Right forelimb (tissue), 1 donor: ENCODE results near the gene METAP2.
"Not testable (repeated sequence)": the region's sequence is repeated elsewhere in the genome, so short reads cannot be mapped to it uniquely, and the experiment has no call there.

Source experiments
- DNase-seq: peaks from one replicate; pipeline ENCODE4 v3.0.0-alpha.2; 2018

METAP2 gene

DNA sequence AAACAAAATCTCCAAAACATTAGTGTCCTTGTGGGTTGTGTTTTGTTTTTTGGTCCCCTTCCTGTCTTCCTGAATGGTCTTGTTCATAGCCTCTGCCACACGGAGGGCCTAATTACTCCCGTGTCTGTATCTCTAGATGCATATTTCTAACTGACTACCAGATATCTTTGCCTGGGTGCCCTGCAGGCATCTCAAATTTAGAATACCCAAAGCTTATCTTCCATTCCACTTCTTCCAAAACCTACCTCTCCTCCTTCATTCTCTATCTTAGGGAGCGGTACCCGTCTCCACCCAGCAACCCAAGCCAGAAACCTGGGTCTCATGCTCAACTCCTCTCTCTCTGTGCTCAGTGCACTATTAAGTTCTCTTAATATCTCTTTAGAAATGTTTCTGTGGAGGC is 10.9 kb upstream of the METAP2 start:
- no peak for DNase-seq

DNA sequence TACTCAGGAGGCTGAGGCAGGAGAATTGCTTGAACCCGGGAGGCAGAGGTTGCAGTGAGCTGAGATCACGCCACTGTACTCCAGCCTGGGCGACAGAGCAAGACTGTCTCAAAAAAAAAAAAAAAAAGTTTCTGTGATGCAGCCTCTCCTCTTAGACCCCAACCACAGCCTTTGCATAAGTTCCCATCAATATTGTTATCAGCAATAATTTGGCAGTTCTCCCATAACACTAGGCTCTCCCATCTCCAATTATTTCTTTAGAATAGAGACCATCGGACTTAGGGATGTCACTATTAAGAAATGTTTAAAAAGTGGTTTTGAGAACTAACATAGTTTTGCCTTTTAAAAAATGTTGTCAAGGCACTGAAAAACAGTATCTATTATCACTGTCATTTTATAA is 10.2 kb upstream of the METAP2 start:
- DNase-seq: not testable (repeated sequence)

DNA sequence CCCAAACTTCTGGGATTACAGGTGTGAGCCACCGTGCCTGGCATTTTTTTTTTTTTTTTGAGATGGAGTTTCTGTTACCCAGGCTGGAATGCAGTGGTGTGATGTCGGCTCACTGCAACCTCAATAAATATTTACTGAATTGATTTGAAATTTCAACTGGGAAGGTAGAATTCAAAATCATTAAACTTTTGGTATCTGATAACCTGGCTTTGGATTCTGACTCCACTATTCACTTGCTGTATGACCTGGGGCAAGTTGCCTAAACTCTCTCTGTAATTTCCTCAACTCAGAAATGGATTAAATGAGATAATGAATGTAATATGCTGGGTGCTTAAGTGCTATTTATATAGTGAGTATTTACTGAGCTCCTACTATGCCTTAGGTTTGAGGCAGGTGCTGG is 8.7 kb upstream of the METAP2 start:
- no peak for DNase-seq

GRCh38 chr12:95470300-95470699 is 3.7 kb upstream of the METAP2 start:
- no peak for DNase-seq

GRCh38 chr12:95473231-95473883 is 595 bp upstream of the METAP2 start:
- DNase-seq: peak; percentile 48

- no peak for DNase-seq
Measured at GRCh38 chr12:95474660-95474958, 657 bp downstream of the METAP2 start.

- DNase-seq: no peak
Measured at GRCh38 chr12:95480230-95480629, 6.3 kb downstream of the METAP2 start.

DNA sequence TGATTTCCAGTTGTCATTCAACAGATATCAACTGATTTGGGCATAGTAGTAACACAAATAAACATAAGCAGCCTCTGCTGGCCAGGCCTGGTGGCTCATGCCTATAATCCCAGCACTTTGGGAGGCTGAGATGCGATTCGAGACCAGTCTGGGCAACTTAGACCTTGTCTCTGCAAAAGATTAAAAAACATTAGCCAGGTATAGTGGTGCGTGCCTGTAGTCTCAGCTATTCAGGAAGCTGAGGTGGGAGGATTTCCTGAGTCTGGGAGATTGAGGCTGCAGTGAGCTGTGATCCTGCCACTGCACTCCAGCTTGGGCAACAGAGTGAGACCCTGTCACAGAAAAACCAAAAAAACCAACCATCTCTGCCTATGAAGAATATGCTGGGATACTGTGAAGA is 7.1 kb downstream of the METAP2 start:
- no peak for DNase-seq

DNA sequence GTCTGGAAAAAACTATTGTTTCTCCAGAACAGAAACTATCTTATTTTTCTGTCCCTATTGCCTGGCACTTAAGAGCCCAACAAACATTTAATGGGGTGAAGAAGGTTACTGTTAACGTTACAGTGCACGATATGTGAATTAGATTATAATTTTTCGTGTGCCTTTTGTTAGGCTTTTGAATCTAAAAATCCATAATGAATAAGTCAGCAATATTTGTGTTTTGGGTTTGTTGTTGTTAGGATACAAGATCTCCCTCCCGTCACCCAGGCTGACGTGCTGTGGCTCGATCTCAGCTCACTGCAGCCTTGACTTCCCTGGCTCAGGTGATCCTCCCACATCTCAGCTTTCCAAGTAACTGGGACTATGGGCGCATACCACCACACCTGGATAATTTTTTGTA is 7.9 kb downstream of the METAP2 start:
- DNase-seq: no peak

- DNase-seq: not testable (repeated sequence)
Measured at GRCh38 chr12:95482564-95482963, 8.6 kb downstream of the METAP2 start.

DNA sequence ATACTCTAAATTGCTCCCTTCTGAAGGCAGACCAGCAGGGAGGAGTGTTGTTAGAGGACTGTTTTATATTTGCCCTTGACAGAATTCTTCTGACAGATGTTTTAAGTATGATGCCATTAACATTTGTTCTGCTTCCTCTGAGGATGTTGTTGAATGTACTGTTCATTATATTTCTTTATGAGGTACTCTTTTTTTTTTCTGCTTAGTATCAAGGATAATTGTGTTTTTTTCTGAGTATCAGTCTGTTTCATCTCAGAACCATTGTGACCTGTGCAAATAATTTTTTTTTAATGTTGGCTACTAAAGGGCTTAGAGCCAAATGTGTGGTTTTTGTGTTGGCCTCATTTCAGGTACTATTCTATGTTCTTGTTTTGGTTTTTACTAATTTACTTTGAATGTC is 10.6 kb downstream of the METAP2 start:
- no peak for DNase-seq

GRCh38 chr12:95487024-95487423 is 13.1 kb downstream of the METAP2 start:
- DNase-seq: no peak

DNA sequence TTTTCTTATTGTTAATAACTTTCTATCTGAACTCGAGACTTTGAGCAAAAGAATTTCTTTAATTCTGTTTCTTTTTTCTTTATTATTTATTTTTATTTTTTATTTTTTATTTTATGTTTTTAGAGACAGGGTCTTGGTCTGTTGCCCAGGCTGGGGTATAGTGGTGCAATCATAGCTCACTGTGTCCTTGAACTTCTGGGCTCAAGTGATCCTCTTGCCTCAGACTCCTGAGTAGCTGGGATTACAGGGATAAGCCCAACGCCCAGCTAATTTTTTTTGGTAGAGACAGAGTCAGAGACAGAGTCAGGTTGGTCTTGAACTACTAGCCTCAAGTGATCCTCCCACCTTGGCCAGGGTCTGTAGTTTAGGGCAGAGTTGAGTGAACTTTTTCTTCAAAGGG is 18.5 kb downstream of the METAP2 start:
- no peak for DNase-seq

DNA sequence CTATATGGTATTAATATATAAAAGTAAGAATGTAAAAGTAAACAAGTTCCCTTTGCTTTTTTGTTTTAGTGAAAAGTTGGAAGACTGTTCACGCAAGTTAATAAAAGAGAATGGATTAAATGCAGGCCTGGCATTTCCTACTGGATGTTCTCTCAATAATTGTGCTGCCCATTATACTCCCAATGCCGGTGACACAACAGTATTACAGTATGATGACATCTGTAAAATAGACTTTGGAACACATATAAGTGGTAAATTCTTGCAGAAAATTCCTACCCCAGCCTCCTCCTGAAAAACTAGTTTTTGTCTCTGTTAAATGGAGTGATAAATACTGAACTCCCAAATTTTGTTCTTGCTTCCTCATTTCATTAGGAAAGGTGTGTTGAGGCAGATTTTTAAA is 20.9 kb downstream of the METAP2 start:
- DNase-seq: no peak

DNA sequence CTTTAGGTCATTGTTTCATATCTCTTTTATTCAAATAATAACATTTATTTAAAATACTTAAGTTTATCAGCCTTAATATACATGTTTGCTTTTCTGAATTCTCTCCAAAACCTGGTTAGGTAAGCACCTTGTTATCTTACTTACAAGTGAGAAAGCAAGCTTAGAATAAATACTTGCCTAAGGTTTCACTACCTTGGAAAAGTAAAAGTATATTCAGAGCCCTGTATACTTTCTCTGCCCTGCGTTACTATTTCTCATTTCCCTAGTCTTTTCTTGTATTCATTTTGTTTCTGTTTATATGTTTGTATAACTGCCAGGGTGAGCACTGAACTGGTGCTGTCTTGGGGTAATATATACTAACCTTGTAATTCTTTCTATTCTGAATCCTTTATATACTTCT is 21.5 kb downstream of the METAP2 start:
- no peak for DNase-seq

GRCh38 chr12:95497031-95497430 is 23.1 kb downstream of the METAP2 start:
- DNase-seq: no peak

DNA sequence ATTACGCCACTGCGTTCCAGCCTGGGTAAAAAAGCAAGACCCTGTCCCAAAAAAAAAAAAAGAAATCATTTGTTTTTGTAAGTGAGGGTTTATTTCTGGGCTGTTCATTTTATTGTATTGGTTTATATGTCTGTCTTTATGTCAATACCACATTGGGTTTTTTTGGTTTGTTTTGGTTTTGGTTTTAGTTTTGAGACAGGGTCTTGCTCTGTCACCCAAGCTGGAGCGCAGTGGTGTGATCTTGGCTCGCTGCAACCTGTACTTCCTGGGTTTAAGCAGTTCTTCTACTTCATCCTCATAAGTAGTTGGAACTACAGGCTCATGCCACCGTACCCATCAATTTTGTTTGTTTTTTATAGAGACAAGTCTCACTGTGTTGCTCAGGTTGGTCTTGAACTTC is 25.0 kb downstream of the METAP2 start:
- no peak for DNase-seq

- no peak for DNase-seq
Measured at GRCh38 chr12:95499772-95500171, 25.8 kb downstream of the METAP2 start.

- DNase-seq: no peak
Measured at GRCh38 chr12:95504140-95504539, 30.2 kb downstream of the METAP2 start.

GRCh38 chr12:95505039-95505438 is 31.1 kb downstream of the METAP2 start:
- no peak for DNase-seq

DNA sequence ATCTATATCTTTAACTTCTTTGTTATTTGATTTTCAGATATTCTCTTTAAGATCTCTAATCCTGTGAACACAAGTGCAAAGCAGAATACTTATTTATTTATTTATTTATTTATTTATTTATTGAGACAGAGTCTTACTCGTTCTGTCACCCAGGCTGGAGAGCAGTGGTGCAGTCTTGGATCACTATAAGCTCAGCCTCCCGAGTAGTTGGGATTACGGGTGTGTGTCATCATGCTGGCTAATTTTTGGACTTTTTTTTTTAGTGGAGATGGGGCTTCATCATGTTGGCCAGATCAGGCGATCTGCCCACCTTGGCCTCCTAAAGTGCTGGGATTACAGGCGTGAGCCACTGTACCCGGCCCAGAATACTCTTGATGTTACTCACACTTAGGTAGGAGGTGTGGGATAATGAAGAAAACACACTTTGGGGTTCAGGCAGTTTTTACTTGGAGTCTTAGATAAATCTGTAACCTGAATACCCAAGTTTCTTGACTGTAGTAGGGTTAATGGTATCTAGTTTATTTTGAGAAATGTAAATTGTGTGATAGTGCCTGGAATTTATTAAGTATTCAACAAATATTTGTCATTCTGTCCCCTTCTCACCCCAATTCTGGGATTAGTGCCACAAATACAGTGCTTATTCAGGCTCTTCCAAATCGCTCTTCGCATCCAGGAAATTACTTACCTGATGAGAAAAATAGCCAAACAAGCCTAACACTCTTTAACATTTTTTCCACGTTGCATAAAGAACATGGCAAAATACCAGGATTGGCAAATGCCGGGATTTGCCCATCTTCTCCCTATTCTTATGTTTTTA is 33.0 kb downstream of the METAP2 start:
- no peak for DNase-seq

DNA sequence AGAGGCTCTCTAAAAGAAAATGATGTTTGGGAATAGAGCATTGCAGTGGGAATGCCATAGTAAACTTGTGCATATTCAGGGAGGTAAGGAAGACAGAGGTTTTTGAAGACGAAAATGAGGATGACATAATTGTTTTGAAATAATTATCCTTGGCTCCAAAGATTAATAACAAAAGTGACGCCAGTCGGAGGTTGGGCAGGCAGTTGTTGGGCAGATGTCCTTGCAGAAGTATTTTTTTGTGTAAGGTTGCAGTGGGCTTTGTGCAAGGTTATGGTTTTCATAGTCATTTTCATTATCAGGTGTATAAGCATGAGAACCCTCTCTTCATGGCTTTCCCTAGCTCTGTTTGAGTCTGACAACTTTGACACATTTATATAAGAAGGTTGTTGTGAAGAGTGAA is 35.3 kb downstream of the METAP2 start:
- no peak for DNase-seq

GRCh38 chr12:95511977-95512376 is 38.0 kb downstream of the METAP2 start:
- DNase-seq: no peak

DNA sequence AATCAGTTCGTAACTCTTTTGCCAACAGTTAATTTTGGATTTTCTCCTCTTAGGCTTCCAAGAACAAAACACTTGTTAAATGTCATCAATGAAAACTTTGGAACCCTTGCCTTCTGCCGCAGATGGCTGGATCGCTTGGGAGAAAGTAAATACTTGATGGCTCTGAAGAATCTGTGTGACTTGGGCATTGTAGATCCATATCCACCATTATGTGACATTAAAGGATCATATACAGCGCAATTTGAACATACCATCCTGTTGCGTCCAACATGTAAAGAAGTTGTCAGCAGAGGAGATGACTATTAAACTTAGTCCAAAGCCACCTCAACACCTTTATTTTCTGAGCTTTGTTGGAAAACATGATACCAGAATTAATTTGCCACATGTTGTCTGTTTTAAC is 39.6 kb downstream of the METAP2 start:
- DNase-seq: no peak

- no peak for DNase-seq
Measured at GRCh38 chr12:95515197-95515596, 41.2 kb downstream of the METAP2 start.
